CD4-positive, alpha-beta T cell (primary cell): Measurements from ENCODE around the gene MINDY3. TPM values are rescaled to one million over a fixed set of nuclear protein-coding genes. Genes with fewer than 3 reads are reported as not detected.

Experiments used
- ATAC-seq: fragments of 200-7000 bp; cut with Tn5 transposase; one replicate; pipeline ENCODE4 v1.10.0; 2022; ENCODE audit warnings: mild to moderate bottlenecking; ENCODE audit not compliant: poor library complexity
- CTCF ChIA-PET: fragments of 350-600 bp; sonication (Branson Sonifier 250); formaldehyde crosslinking; loops from one replicate; lab custom pipeline; 2021; ENCODE audit warnings: antibody characterized with exemption, inconsistent platforms; lab: Charles Lee
- POLR2A ChIA-PET: fragments of 350-600 bp; sonication (Branson Sonifier 250); formaldehyde crosslinking; loops from one replicate; lab custom pipeline; 2021; ENCODE audit warnings: antibody characterized with exemption, inconsistent platforms; lab: Charles Lee
- DNase-seq, 14 experiments: peaks; one replicate each; pipeline ENCODE4 v3.0.0-alpha.2; 2013 to 2020; ENCODE audit warnings: mixed read lengths in 2 of 14
- H3K27ac ChIP-seq, 2 donors: one replicate each; pipeline versions ENCODE4 v1.5.1 to v1.7.0; 2013; ENCODE audit warnings: low read length in 2 of 2, low read depth in 1 of 2, mild to moderate bottlenecking in 1 of 2
- H3K27me3 ChIP-seq, 2 experiments: 1 replicate in 1 of 2; 2 replicates in 1 of 2; pipeline versions ENCODE4 v1.6.1 to v1.7.0; 2013; ENCODE audit warnings: low read length in 2 of 2, control low read depth in 1 of 2, mild to moderate bottlenecking in 1 of 2, moderate library complexity in 1 of 2; ENCODE audit not compliant: insufficient read depth in 2 of 2, control insufficient read depth in 1 of 2
- H3K36me3 ChIP-seq: one replicate; pipeline ENCODE4 v1.6.1; 2013; ENCODE audit warnings: low read length, control low read depth; ENCODE audit not compliant: insufficient read depth
- H3K4me1 ChIP-seq: one replicate; pipeline ENCODE4 v1.6.1; 2013; ENCODE audit warnings: low read length, control low read depth; ENCODE audit not compliant: insufficient read depth
- H3K4me3 ChIP-seq: one replicate; pipeline ENCODE4 v1.5.1; 2013; ENCODE audit warnings: mild to moderate bottlenecking, low read length, moderate library complexity
- H3K9me3 ChIP-seq, 2 experiments: 1 replicate in 1 of 2; 2 replicates in 1 of 2; pipeline versions ENCODE4 v1.6.1 to v1.7.0; 2013; ENCODE audit warnings: low read length in 2 of 2, mild to moderate bottlenecking in 2 of 2, control low read depth in 1 of 2, moderate library complexity in 1 of 2; ENCODE audit not compliant: control insufficient read depth in 1 of 2, insufficient read depth in 1 of 2
- H3K27ac Mint-ChIP-seq: one replicate; pipeline ENCODE4 v1.8.0; 2020; ENCODE audit warnings: mixed read lengths
- H3K27me3 Mint-ChIP-seq: one replicate; pipeline ENCODE4 v1.8.0; 2021; ENCODE audit warnings: mixed read lengths
- H3K36me3 Mint-ChIP-seq: one replicate; pipeline ENCODE4 v1.8.0; 2021; ENCODE audit warnings: low read depth, mixed read lengths
- H3K4me1 Mint-ChIP-seq: one replicate; pipeline ENCODE4 v1.8.0; 2021; ENCODE audit warnings: low read depth, mixed read lengths
- H3K4me3 Mint-ChIP-seq: one replicate; pipeline ENCODE4 v1.8.0; 2020; ENCODE audit warnings: mild to moderate bottlenecking, mixed read lengths
- H3K9me3 Mint-ChIP-seq: one replicate; pipeline ENCODE4 v1.8.0; 2020; ENCODE audit warnings: mixed read lengths
- intact Hi-C, 2 experiments: fragments of 100-400 bp; cut with DNase I in 1 of 2; cut with micrococcal nuclease in 1 of 2; formaldehyde crosslinking; loops; one replicate each; pipeline versions ENCODE4 v1.15.1 to v1.9.0; 2023 to 2025; cut with DNase I, micrococcal nuclease
- total RNA-seq, 174 experiments: library from RNA in 2 of 174; stranded (reverse) in 2 of 174; gene quantifications; one replicate each; pipeline ENCODE4 v1.2.3 and lab custom pipeline; 2021 to 2026
- TF ChIP-seq, protein P1 (sequence below): fragments of 200-600 bp; IDR thresholded peaks from one replicate; pipeline ENCODE4 v1.8.0; 2022; ENCODE audit warnings: antibody characterized with exemption, mild to moderate bottlenecking

The MINDY3 gene
- total RNA-seq, 2 experiments from 2014 or later = 39.8 to 40.6 TPM

DNA sequence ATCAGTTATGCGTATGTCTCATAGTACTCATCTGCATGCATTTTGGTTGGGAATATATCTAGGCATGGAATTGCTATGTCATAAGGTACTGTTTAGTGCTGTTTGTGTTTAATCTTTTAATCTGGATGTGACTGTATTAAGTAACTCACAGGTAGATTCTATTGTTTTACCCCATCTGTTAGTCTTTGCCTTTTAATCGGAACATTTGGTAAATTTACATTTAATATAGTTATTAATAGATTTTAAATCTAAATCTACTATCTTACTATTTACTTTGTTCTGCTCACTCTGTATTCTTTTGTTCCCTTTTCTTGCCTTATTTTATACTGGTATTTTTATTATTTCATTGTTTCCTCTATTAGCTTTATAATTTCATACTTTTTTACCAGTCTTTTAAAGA lies 130.0 kb downstream of the MINDY3 start:
- H3K27me3 ChIP-seq = peaks cover 0 to 4% of the 10 kb centered on the region in 2 experiments
- POLR2A ChIA-PET = interaction anchor here (0.6 kb wide), 1 partner anchor 16 kb away, joined by 3 read pairs; no protein-coding TSS in a partner anchor
- TF ChIP-seq, protein P1, sequence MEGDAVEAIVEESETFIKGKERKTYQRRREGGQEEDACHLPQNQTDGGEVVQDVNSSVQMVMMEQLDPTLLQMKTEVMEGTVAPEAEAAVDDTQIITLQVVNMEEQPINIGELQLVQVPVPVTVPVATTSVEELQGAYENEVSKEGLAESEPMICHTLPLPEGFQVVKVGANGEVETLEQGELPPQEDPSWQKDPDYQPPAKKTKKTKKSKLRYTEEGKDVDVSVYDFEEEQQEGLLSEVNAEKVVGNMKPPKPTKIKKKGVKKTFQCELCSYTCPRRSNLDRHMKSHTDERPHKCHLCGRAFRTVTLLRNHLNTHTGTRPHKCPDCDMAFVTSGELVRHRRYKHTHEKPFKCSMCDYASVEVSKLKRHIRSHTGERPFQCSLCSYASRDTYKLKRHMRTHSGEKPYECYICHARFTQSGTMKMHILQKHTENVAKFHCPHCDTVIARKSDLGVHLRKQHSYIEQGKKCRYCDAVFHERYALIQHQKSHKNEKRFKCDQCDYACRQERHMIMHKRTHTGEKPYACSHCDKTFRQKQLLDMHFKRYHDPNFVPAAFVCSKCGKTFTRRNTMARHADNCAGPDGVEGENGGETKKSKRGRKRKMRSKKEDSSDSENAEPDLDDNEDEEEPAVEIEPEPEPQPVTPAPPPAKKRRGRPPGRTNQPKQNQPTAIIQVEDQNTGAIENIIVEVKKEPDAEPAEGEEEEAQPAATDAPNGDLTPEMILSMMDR = no peak
- intact Hi-C loops = no loop called here
- no peaks in the 10 kb centered on the region for H3K9me3 ChIP-seq
- DNase-seq = no peak
- Mint-ChIP-seq H3K4me3 (no peak overlapping the region), H3K27me3 (peaks cover 27% of the 10 kb centered on the region), H3K4me1 (no peaks in the 10 kb centered on the region), H3K27ac (no peak overlapping the region), H3K9me3 (peaks cover 6% of the 10 kb centered on the region), H3K36me3 (no peaks in the 10 kb centered on the region)
- H3K4me1 ChIP-seq = no peaks in the 10 kb centered on the region
- no peaks in the 10 kb centered on the region for H3K36me3 ChIP-seq
- CTCF ChIA-PET = interaction anchor here (0.7 kb wide), 1 partner anchor 11 kb away, joined by 3 read pairs; the partner anchor contains the start of gene ITGA8
- no peak overlapping the region for H3K27ac ChIP-seq
- H3K4me3 ChIP-seq = no peak overlapping the region
- no peak for ATAC-seq

DNA sequence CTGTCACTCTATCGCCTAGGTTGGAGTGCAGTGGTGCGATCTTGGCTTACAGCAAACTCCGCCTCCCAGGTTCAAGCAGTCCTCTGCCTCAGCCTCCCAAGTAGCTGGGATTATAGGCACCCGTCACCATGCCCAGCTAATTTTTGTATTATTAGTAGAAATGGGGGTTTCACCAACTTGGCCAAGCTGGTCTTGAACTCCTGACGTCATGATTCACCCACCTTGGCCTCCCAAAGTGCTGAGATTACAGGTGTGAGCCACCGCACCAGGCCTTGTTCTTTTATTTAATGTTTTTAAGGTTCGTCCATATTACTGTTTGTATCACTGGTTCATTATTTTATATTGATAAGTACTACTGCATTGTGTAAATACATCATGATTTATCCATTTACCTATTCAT lies 130.4 kb downstream of the MINDY3 start:
- peaks cover 26% of the 10 kb centered on the region for H3K27me3 Mint-ChIP-seq
- ChIA-PET CTCF (interaction anchor here (0.7 kb wide), 1 partner anchor 10 kb away, joined by 3 read pairs; the partner anchor contains the start of gene ITGA8), POLR2A (interaction anchor here (0.6 kb wide), 1 partner anchor 15 kb away, joined by 3 read pairs; no protein-coding TSS in a partner anchor)
- peaks cover 6% of the 10 kb centered on the region for H3K9me3 Mint-ChIP-seq
- Histone ChIP-seq H3K36me3 (no peaks in the 10 kb centered on the region), H3K27ac (no peak overlapping the region), H3K27me3 (peaks cover 0 to 2% of the 10 kb centered on the region in 2 experiments), H3K4me3 (no peak overlapping the region), H3K9me3 (no peaks in the 10 kb centered on the region), H3K4me1 (no peaks in the 10 kb centered on the region)
- ATAC-seq (no peak), DNase-seq (no peak)
- no peak overlapping the region for H3K4me3 Mint-ChIP-seq
- TF ChIP-seq, protein P1 = no peak
- no peaks in the 10 kb centered on the region for H3K36me3 Mint-ChIP-seq
- no peak overlapping the region for H3K27ac Mint-ChIP-seq
- intact Hi-C loops = no loop called here
- H3K4me1 Mint-ChIP-seq = no peaks in the 10 kb centered on the region

Other genes with a start within 250 kb of the MINDY3 start
- not detected for gene ITGA8, start 140.6 kb downstream of the MINDY3 start, total RNA-seq